ENCODE measurements around the gene DNAH9.

The DNAH9 gene

GRCh38 chr17:11608396-11608795 is 10.1 kb downstream of the DNAH9 start:
- Histone ChIP-seq H3K79me2 (ENCODE audit: low read length) (no peaks in the 10 kb centered on the region), H3K4me2 (ENCODE audit: low read length) (no peak overlapping the region)

DNA sequence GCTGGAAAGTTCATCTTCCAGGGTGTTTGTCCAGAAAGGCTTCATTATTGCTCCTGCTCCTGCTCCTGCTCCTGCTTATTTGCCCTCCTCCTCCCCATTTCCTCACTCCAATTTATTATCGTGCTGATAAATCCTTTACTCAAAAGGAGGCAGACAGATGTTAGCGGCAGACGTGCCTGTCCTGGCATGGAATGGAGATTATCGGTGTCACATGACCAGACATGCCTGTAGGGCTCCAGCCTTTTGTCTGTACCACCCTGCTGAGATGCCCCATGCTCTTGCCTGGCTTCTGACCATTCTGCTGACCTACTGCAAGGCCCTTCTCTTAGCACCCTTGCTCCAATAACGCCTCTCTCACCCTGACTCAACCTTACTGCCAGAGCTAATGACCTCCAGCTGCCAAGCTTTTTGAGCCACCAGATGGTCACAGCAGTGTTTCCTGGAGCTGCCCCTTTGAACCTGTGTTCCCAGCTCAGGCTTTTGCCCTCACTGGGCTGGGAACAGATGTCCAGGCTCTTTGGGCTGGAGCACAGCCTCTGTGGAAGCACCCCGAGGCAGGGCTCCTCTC is 12.8 kb downstream of the DNAH9 start:
- H3K27ac ChIP-seq (ENCODE audit: low read length) = no peak overlapping the region
- H3K4me3 ChIP-seq (ENCODE audit: low read length) = no peak overlapping the region
- H3K27me3 ChIP-seq (ENCODE audit: low read depth, low read length) = no peaks in the 10 kb centered on the region
- H4K20me1 ChIP-seq (ENCODE audit: insufficient read depth, low read length) = no peaks in the 10 kb centered on the region
- no peaks in the 10 kb centered on the region for H3K36me3 ChIP-seq (replicated peaks; ENCODE audit: low read depth, low read length)
- H3K9ac ChIP-seq (ENCODE audit: low read length) = no peak overlapping the region
- H2AFZ ChIP-seq (ENCODE audit: low read depth, low read length) = no peak overlapping the region
- H3K4me1 ChIP-seq (ENCODE audit: low read length) = no peaks in the 10 kb centered on the region
- no peak for TF ChIP-seq CTCF (IDR thresholded peaks at IDR 0.05; ENCODE audit: low read depth, low read length)
- no peak for TF ChIP-seq EZH2phosphoT487 (IDR thresholded peaks at IDR 0.05; ENCODE audit: low read depth)
- no peak overlapping the region for H3K4me2 ChIP-seq (ENCODE audit: low read length)
- no peaks in the 10 kb centered on the region for H3K79me2 ChIP-seq (ENCODE audit: low read length)
- no peaks in the 10 kb centered on the region for H3K9me3 ChIP-seq (ENCODE audit: insufficient read depth, low read length)

More at GRCh38 chr17:11608396-11608795, 10.1 kb downstream of the DNAH9 start:
- no peak overlapping the region for H2AFZ ChIP-seq (ENCODE audit: low read depth, low read length)
- TF ChIP-seq EZH2phosphoT487 (IDR thresholded peaks at IDR 0.05; ENCODE audit: low read depth) (no peak), CTCF (IDR thresholded peaks at IDR 0.05; ENCODE audit: low read depth, low read length) (no peak)
- H3K9me3 ChIP-seq (ENCODE audit: insufficient read depth, low read length) = no peaks in the 10 kb centered on the region
- H3K27ac ChIP-seq (ENCODE audit: low read length) = no peak overlapping the region
- H3K4me1 ChIP-seq (ENCODE audit: low read length) = no peaks in the 10 kb centered on the region
- no peak overlapping the region for H3K9ac ChIP-seq (ENCODE audit: low read length)
- no peaks in the 10 kb centered on the region for H3K27me3 ChIP-seq (ENCODE audit: low read depth, low read length)
- H3K4me3 ChIP-seq (ENCODE audit: low read length) = no peak overlapping the region
- H4K20me1 ChIP-seq (ENCODE audit: insufficient read depth, low read length) = no peaks in the 10 kb centered on the region
- no peaks in the 10 kb centered on the region for H3K36me3 ChIP-seq (replicated peaks; ENCODE audit: low read depth, low read length)

GRCh38 chr17:11612956-11613355 is 14.7 kb downstream of the DNAH9 start:
- no peaks in the 10 kb centered on the region for H3K9me3 ChIP-seq (ENCODE audit: insufficient read depth, low read length)
- H3K4me2 ChIP-seq (ENCODE audit: low read length) = no peak overlapping the region
- no peaks in the 10 kb centered on the region for H3K27me3 ChIP-seq (ENCODE audit: low read depth, low read length)
- no peak overlapping the region for H2AFZ ChIP-seq (ENCODE audit: low read depth, low read length)
- TF ChIP-seq CTCF (IDR thresholded peaks at IDR 0.05; ENCODE audit: low read depth, low read length) (no peak), EZH2phosphoT487 (IDR thresholded peaks at IDR 0.05; ENCODE audit: low read depth) (no peak)
- no peaks in the 10 kb centered on the region for H3K36me3 ChIP-seq (replicated peaks; ENCODE audit: low read depth, low read length)
- H3K4me1 ChIP-seq (ENCODE audit: low read length) = no peaks in the 10 kb centered on the region
- H3K27ac ChIP-seq (ENCODE audit: low read length) = no peak overlapping the region
- no peaks in the 10 kb centered on the region for H4K20me1 ChIP-seq (ENCODE audit: insufficient read depth, low read length)
- H3K4me3 ChIP-seq (ENCODE audit: low read length) = no peak overlapping the region
- no peaks in the 10 kb centered on the region for H3K79me2 ChIP-seq (ENCODE audit: low read length)
- H3K9ac ChIP-seq (ENCODE audit: low read length) = no peak overlapping the region

DNA sequence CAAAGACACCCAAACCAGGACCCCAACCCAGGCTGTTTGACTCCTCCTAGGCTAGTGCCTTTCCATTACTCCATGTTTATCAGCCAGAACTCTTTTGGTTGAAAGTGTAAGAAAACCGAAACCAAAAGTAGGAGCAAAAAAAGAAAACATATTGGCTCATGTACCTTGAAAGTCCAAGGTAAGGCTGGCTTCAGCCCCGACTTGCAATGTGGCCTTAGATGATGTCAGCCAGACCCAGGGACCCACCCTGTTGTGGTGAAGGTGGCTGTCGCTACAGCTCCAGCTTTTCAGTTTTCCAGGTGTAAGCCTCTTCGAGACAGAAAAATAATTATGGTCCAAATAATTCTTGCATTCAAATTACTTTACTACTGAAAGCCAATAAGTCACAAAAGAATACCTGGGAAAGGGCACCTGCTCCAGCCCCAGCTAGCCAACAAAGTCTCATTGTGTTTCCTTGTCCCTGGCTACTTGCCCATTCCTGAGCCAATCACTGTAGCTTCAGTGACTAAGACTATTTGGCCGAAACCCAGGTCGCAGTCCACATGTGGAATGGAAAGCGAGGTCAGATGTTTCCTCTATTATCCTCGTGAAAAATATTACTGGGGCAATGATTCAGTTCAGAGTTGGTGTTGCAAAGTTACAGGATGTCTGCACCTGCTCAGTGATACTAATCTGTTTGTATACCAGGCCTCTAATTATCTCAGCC is 20.7 kb downstream of the DNAH9 start:
- Histone ChIP-seq H3K27me3 (ENCODE audit: low read depth, low read length) (no peaks in the 10 kb centered on the region), H3K9ac (ENCODE audit: low read length) (no peak overlapping the region), H3K27ac (ENCODE audit: low read length) (no peak overlapping the region), H4K20me1 (ENCODE audit: insufficient read depth, low read length) (no peaks in the 10 kb centered on the region), H3K36me3 (replicated peaks; ENCODE audit: low read depth, low read length) (no peaks in the 10 kb centered on the region), H3K9me3 (ENCODE audit: insufficient read depth, low read length) (no peaks in the 10 kb centered on the region), H3K4me1 (ENCODE audit: low read length) (no peaks in the 10 kb centered on the region), H3K4me3 (ENCODE audit: low read length) (no peak overlapping the region), H2AFZ (ENCODE audit: low read depth, low read length) (no peak overlapping the region), H3K79me2 (ENCODE audit: low read length) (no peaks in the 10 kb centered on the region), H3K4me2 (ENCODE audit: low read length) (no peak overlapping the region)
- TF ChIP-seq EZH2phosphoT487 (IDR thresholded peaks at IDR 0.05; ENCODE audit: low read depth) (no peak), CTCF (IDR thresholded peaks at IDR 0.05; ENCODE audit: low read depth, low read length) (no peak)

Measured in OCI-LY3 (cell line).